NK-92 (cell line): Measurements from ENCODE around the gene SART3.
"Not testable (repeated sequence)": the region's sequence is repeated elsewhere in the genome, so short reads cannot be mapped to it uniquely, and the experiment has no call there.

Experiments used
- DNase-seq: peaks from one replicate; lab custom pipeline; 2025; ENCODE audit not compliant: unreplicated experiment; lab: John Stamatoyannopoulos, UW

The SART3 gene

GRCh38 chr12:108581311-108582227 lies 20.6 kb upstream of the SART3 start:
- DNase-seq: no peak

GRCh38 chr12:108580531-108580930 lies 19.6 kb upstream of the SART3 start:
- no peak for DNase-seq

GRCh38 chr12:108578813-108579212 lies 17.8 kb upstream of the SART3 start:
- DNase-seq: no peak

- no peak for DNase-seq
Observed at GRCh38 chr12:108578264-108578663, 17.3 kb upstream of the SART3 start.

- DNase-seq: no peak
Observed at GRCh38 chr12:108577458-108577857, 16.5 kb upstream of the SART3 start.

- no peak for DNase-seq
Observed at GRCh38 chr12:108576660-108577234, 15.8 kb upstream of the SART3 start.

- no peak for DNase-seq
Observed at GRCh38 chr12:108575199-108575912, 14.4 kb upstream of the SART3 start.

- DNase-seq: not testable (repeated sequence)
Observed at GRCh38 chr12:108574276-108574675, 13.3 kb upstream of the SART3 start.

- DNase-seq: no peak
Observed at GRCh38 chr12:108573317-108573716, 12.3 kb upstream of the SART3 start.

- no peak for DNase-seq
Observed at GRCh38 chr12:108572166-108572790, 11.3 kb upstream of the SART3 start.

GRCh38 chr12:108571609-108572165 lies 10.7 kb upstream of the SART3 start:
- no peak for DNase-seq

- DNase-seq: no peak
Observed at GRCh38 chr12:108570743-108571608, 10.0 kb upstream of the SART3 start.

GRCh38 chr12:108568338-108569154 lies 7.6 kb upstream of the SART3 start:
- no peak for DNase-seq

GRCh38 chr12:108567406-108568337 lies 6.7 kb upstream of the SART3 start:
- no peak for DNase-seq

GRCh38 chr12:108566452-108566851 lies 5.5 kb upstream of the SART3 start:
- DNase-seq: no peak

- DNase-seq: no peak
Observed at GRCh38 chr12:108565976-108566375, 5.0 kb upstream of the SART3 start.

GRCh38 chr12:108565146-108565545 lies 4.2 kb upstream of the SART3 start:
- DNase-seq: no peak

GRCh38 chr12:108564724-108565123 lies 3.8 kb upstream of the SART3 start:
- DNase-seq: no peak
